ENCODE results near the gene PTPN4.
A peak's percentile ranks its signal among the peaks of the same experiment; 100 is the strongest.

The PTPN4 gene

GRCh38 chr2:119808516-119809147, 48.9 kb downstream of the PTPN4 start:
- no peak for DNase-seq (ENCODE audit: low read depth)

- DNase-seq (ENCODE audit: low read depth), result no peak
Measured at GRCh38 chr2:119809339-119810048, 49.8 kb downstream of the PTPN4 start.

- no peak for DNase-seq (ENCODE audit: low read depth)
Measured at GRCh38 chr2:119810049-119810630, 50.4 kb downstream of the PTPN4 start.

- DNase-seq (ENCODE audit: low read depth), result no peak
Measured at GRCh38 chr2:119814216-119814615, 54.5 kb downstream of the PTPN4 start.

GRCh38 chr2:119818792-119819191, 59.1 kb downstream of the PTPN4 start:
- DNase-seq (ENCODE audit: low read depth), result no peak

GRCh38 chr2:119819846-119820245, 60.1 kb downstream of the PTPN4 start:
- no peak for DNase-seq (ENCODE audit: low read depth)

GRCh38 chr2:119820275-119820674, 60.6 kb downstream of the PTPN4 start:
- DNase-seq (ENCODE audit: low read depth), result no peak

GRCh38 chr2:119821266-119821665, 61.5 kb downstream of the PTPN4 start:
- no peak for DNase-seq (ENCODE audit: low read depth)

GRCh38 chr2:119823734-119824334, 64.1 kb downstream of the PTPN4 start:
- DNase-seq (ENCODE audit: low read depth), result no peak

GRCh38 chr2:119826370-119826961, 66.7 kb downstream of the PTPN4 start:
- peak; percentile 19 for DNase-seq (ENCODE audit: low read depth)

- no peak for DNase-seq (ENCODE audit: low read depth)
Measured at GRCh38 chr2:119827866-119828507, 68.3 kb downstream of the PTPN4 start.

- no peak for DNase-seq (ENCODE audit: low read depth)
Measured at GRCh38 chr2:119836455-119837142, 76.9 kb downstream of the PTPN4 start.

GRCh38 chr2:119837350-119837749, 77.6 kb downstream of the PTPN4 start:
- DNase-seq (ENCODE audit: low read depth), result no peak

GRCh38 chr2:119837759-119838158, 78.0 kb downstream of the PTPN4 start:
- no peak for DNase-seq (ENCODE audit: low read depth)

GRCh38 chr2:119838179-119838578, 78.5 kb downstream of the PTPN4 start:
- DNase-seq (ENCODE audit: low read depth), result no peak

- DNase-seq (ENCODE audit: low read depth), result no peak
Measured at GRCh38 chr2:119841550-119841949, 81.8 kb downstream of the PTPN4 start.

GRCh38 chr2:119846021-119846420, 86.3 kb downstream of the PTPN4 start:
- DNase-seq (ENCODE audit: low read depth), result no peak

GRCh38 chr2:119849838-119850565, 90.3 kb downstream of the PTPN4 start:
- no peak for DNase-seq (ENCODE audit: low read depth)

GRCh38 chr2:119852214-119852613, 92.5 kb downstream of the PTPN4 start:
- DNase-seq (ENCODE audit: low read depth), result no peak

GRCh38 chr2:119853777-119854399, 94.2 kb downstream of the PTPN4 start:
- no peak for DNase-seq (ENCODE audit: low read depth)
